Cardiac septum (tissue), 1 donor: ENCODE measurements around the gene ZNF443. TPM values are rescaled to one million over a fixed set of nuclear protein-coding genes. Genes with fewer than 3 reads are reported as not detected.
A peak's percentile ranks its signal among the peaks of the same experiment; 100 is the strongest.
"Not testable (repeated sequence)": the region's sequence is repeated elsewhere in the genome, so short reads cannot be mapped to it uniquely, and the experiment has no call there.

ENCODE experiments used
- DNase-seq: peaks from one replicate; pipeline ENCODE4 v3.0.0-alpha.2; 2020; ENCODE audit warnings: low spot score
- intact Hi-C: fragments of 100-400 bp; cut with DNase I; formaldehyde crosslinking; loops from one replicate; pipeline ENCODE4 v1.14.0; 2022
- long read RNA-seq: library from polyadenylated mRNA; unstranded; transcript quantifications from one replicate; pipeline ENCODE4 v2.0.0, GENCODE V29; 2021
- total RNA-seq: library from RNA; stranded (reverse); fragmentation: NEBNext Ultra II Directional; extraction: Animal tissue kit (Norgen Biotek cat#: 25700); gene quantifications from one replicate; pipeline ENCODE4 v1.2.1, GENCODE V29; 2021
- donor health status: DM: no; HTN: no; CAD: no.

The ZNF443 gene
- total RNA-seq, result 2.0 TPM
- long read RNA-seq, partial matches to known transcripts, result 0 of 1 reads
- long read RNA-seq, other reads (novel, unspliced or antisense), result 1 of 1 reads

GRCh38 chr19:12440541-12441316, at the start of gene ZNF443:
Gene ZNF443 (minus strand): TSS chr19:12441021. CDS start chr19:12440914, 107 bp downstream.
- intact Hi-C loops, result loop anchor here (2.0 kb wide), 2 partner anchors 40 to 42 kb away; partner anchors contain the start of gene ZNF799
- DNase-seq, result peak; percentile 99

- DNase-seq, intact Hi-C loops: not testable (repeated sequence)
These were observed 45.5 kb upstream of the ZNF443 start for GRCh38 chr19:12486265-12486783.

- intact Hi-C loops, result no loop called here
- DNase-seq, result no peak
These were observed 44.8 kb upstream of the ZNF443 start for GRCh38 chr19:12485571-12485970.

- intact Hi-C loops, result no loop called here
These were observed 44.2 kb upstream of the ZNF443 start for GRCh38 chr19:12485052-12485416.

GRCh38 chr19:12484371-12485051, 43.7 kb upstream of the ZNF443 start, which contains the start of gene ZNF709:
Gene ZNF709 (minus strand): TSS chr19:12484816. CDS start chr19:12484657, 159 bp downstream.
- intact Hi-C loops, result no loop called here
- DNase-seq, result peak; percentile 96

More at GRCh38 chr19:12485052-12485416, 44.2 kb upstream of the ZNF443 start:
- DNase-seq, result no peak

- no peak for DNase-seq
- intact Hi-C loops, result no loop called here
These were observed 43.2 kb upstream of the ZNF443 start for GRCh38 chr19:12484011-12484370.

GRCh38 chr19:12482509-12482886, 41.7 kb upstream of the ZNF443 start:
- DNase-seq, result no peak
- intact Hi-C loops, result loop anchor here (2.0 kb wide), 1 partner anchor 42 kb away; the partner anchor contains the start of gene ZNF443

GRCh38 chr19:12481781-12482508, 41.1 kb upstream of the ZNF443 start:
- intact Hi-C loops, result loop anchor here (2.0 kb wide), 1 partner anchor 41 kb away; the partner anchor contains the start of gene ZNF443
- no peak for DNase-seq

GRCh38 chr19:12478234-12478941, 37.6 kb upstream of the ZNF443 start:
- intact Hi-C loops, result no loop called here
- DNase-seq, result no peak

GRCh38 chr19:12467651-12468050, 26.8 kb upstream of the ZNF443 start:
- intact Hi-C loops, DNase-seq: not testable (repeated sequence)

GRCh38 chr19:12465211-12465610, 24.4 kb upstream of the ZNF443 start:
- DNase-seq, result no peak
- intact Hi-C loops, result no loop called here

- intact Hi-C loops, result no loop called here
- no peak for DNase-seq
These were observed 23.9 kb upstream of the ZNF443 start for GRCh38 chr19:12464769-12465168.

- DNase-seq, intact Hi-C loops: not testable (repeated sequence)
These were observed 23.3 kb upstream of the ZNF443 start for GRCh38 chr19:12464139-12464538.

- DNase-seq, result no peak
- intact Hi-C loops, result no loop called here
These were observed 12.7 kb upstream of the ZNF443 start for GRCh38 chr19:12453495-12453894.

- intact Hi-C loops, result no loop called here
- no peak for DNase-seq
These were observed 10.0 kb upstream of the ZNF443 start for GRCh38 chr19:12450844-12451243.

GRCh38 chr19:12448808-12449207, 8.0 kb upstream of the ZNF443 start:
- intact Hi-C loops, result no loop called here
- no peak for DNase-seq

GRCh38 chr19:12439686-12440540, 908 bp downstream of the ZNF443 start:
- not testable (repeated sequence) for DNase-seq
- intact Hi-C loops, result loop anchor here (2.0 kb wide), 2 partner anchors 39 to 43 kb away; partner anchors contain the start of gene ZNF799

- DNase-seq, intact Hi-C loops: not testable (repeated sequence)
These were observed 10.0 kb downstream of the ZNF443 start for GRCh38 chr19:12430726-12431299.
